GM18907 (cell line): ENCODE data around the gene RSU1.

ENCODE experiments used
- ATAC-seq: cut with Tn5 transposase; IDR thresholded peaks from one replicate; pipeline ENCODE4 v1.9.1; 2021; ENCODE audit warnings: mild to moderate bottlenecking, moderate library complexity; ENCODE audit not compliant: unreplicated experiment

The RSU1 gene

DNA sequence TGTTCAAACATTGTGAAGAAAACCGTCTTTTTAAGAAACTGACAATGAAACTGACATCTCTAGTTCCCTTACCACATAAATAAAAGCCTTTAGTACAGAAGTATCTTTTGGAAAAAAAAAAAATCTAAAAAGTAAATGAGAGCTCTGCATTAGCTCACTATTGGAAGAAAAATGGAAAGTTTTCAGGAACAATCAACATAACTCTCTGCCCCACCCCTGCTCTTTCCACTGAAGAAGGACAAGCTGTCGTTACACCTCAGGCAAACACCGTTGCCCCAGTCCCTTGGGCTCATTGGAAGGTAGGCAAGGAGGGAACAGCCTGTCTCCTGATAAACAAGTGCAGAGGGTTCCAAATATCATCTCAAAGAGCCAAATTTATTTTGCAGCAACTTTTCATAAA is 273.1 kb downstream of the RSU1 start:
- ATAC-seq: no peak
